GDM1 (cell line): Measurements from ENCODE around the gene COL25A1.
"Not testable (repeated sequence)": the region's sequence is repeated elsewhere in the genome, so short reads cannot be mapped to it uniquely, and the experiment has no call there.

Experiments
- DNase-seq: peaks from one replicate; lab custom pipeline; 2025; lab: John Stamatoyannopoulos, UW

COL25A1 gene

DNA sequence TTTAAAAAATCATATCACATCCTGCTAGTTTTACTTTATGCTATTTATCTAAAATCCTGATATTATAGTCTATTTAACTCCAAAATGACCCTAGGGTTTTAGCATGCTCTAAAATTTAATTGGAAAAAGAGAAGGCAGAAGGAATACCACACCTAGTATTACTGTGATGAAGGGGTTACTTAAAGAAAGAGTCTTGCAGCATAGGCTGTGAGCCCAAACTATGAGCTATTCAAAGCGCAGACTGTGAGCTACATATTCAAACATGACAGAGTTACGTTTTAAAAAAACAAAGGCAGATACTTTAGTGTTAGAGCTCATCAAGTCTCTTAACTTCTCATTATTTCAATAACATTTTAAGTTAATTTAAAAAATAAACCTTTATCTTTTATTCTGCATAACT lies 291.9 kb downstream of the COL25A1 start:
- no peak for DNase-seq

- no peak for DNase-seq
Measured at GRCh38 chr4:109009909-109010308, 292.5 kb downstream of the COL25A1 start.

DNA sequence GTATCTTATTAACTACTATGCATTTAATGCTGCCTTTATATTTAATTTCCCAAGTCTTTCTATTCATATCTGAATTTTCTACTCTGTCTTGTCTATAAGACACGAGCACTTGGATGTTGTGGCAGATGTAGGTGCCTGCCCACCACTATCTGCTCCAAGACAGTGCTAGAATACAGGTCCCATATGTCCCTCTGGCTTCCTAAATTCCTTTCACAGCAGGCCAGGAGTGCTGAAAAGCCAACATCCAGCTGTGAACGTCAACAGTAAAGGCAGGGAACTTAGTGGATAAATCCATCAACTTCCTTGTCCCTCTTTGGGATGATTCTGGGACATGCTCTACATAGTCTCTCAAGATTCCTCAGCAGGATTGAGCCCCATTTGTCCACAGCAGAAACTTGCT lies 294.5 kb downstream of the COL25A1 start:
- no peak for DNase-seq

DNA sequence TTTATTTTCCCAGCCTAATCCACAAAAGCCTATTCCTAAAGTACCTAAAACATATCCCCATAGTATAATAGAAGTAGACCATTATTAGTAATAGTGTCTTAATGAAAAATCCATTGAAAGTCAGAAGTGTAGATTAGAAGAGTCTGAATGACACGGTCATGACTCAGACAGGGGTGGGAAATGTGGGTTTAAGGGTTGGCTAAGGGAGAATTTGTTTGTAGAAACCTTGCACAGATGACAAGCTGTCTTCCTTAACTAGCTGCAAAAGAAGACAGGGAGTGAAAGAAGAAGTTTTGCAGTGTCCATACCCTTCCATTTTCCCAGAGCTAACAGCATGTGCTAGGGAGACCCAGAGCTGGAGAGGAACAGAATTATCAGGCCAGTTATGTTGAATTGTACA lies 296.9 kb downstream of the COL25A1 start:
- no peak for DNase-seq

DNA sequence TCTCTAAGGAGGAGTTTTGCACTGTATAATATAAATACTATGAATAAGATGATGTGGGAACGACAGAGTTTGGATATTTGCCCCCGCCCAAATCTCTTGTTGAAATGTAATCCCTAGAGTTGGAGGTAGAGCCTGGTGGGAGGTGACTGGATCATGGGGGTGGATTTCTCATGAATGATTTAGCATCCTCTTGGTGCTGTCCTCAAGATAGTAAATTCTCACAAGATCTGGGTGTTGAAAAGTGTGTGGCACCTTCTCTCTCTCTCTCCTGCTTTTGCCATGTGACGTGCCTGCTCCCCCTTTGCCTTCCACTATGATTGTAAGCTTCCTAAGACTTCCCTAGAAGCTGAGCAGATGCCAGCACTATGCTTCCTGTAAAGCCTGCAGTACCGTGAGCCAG lies 298.0 kb downstream of the COL25A1 start:
- DNase-seq = no peak

DNA sequence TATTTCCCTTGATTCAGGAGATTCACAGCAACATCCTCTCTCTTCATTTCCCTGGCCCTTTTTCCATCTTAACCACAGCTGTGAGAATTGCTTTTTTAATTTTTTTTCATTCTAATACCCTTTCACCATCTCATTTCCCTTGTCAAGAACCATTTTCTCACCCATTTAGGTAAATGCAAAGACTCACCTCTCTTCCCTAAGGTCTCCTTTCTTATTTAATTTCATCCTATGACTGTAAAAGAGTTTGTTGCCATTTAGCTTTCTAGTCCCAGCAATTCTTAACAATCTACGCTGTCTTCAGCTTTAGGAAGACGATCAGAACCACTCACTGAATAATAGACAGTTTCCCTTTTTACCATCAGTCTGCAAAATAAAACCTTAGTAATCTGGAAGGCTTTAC lies 298.5 kb downstream of the COL25A1 start:
- DNase-seq = no peak

DNA sequence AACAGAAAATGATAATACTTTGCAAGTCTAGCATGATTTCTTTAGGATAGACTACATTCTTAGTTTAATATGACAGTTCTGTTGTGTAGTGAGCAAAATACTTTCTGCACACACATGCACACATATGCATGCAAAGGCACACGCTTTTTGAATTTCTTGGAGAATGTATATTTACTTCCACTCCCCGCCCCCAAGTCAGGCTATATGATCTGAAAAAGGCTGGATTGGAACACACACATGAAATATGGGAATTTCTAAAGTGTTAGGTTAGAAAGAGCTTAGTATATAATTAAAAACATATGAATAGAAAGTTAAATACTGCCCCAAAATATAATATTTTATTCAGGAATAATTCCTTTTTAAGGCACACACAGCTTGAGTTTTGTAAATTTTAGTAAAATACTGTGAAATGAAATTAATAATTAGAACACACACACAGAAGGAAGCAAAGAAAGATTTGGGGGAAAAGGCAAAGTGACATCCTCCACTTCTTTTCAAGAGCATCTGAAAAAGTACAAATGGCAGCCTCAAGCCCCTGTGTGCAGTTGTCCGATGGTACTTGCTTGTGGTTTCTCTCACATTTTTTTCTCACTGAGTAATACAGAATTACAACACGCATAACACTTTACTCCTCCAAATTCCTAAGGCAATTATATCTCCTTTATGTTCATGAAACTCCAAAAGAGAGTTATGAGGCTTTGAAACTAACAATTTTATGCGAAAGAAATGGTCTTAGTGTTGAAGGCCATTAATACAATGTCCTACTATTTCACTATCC lies 310.7 kb downstream of the COL25A1 start:
- DNase-seq = no peak

GRCh38 chr4:108988464-108989195 lies 313.8 kb downstream of the COL25A1 start:
- no peak for DNase-seq

- not testable (repeated sequence) for DNase-seq
Measured at GRCh38 chr4:108984495-108984894, 318.0 kb downstream of the COL25A1 start.

GRCh38 chr4:108982402-108983185 lies 319.9 kb downstream of the COL25A1 start:
- DNase-seq = no peak

DNA sequence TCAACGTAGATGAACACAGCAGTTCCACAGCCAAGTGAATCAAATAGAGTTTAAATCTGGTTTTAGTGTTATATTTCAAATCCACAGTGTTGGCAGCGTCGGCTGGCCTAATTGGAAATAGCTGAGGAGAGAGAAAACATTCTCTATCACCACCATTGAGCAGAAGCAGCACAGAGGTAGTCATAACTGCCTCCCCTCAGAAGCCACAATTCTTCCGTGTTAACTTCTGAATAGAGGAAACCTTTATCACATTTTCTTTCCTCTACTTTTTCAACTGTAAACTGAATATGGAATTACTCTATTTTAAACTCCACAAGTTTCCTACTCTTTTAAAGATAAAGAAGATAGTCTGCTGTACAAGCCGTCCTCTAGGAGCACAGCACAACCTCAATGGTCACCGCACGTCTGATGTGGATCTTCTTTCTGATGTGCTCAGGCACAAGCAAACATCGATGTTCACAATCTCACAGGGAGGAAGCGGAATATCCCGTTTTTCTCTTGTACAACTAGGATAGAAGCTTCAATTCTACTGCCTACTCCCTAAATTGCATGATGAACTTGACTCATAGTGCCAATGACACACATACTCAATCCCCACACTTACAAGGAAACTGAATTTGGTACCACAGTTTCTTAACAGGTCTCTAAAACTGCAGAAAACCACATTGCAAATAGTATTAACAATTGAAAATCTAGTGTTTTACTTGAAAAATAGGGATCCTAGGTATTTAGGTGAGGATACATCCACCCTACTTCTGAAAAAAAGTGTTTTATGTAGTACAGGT lies 321.8 kb downstream of the COL25A1 start:
- DNase-seq = no peak

GRCh38 chr4:108979759-108980158 lies 322.7 kb downstream of the COL25A1 start:
- no peak for DNase-seq

DNA sequence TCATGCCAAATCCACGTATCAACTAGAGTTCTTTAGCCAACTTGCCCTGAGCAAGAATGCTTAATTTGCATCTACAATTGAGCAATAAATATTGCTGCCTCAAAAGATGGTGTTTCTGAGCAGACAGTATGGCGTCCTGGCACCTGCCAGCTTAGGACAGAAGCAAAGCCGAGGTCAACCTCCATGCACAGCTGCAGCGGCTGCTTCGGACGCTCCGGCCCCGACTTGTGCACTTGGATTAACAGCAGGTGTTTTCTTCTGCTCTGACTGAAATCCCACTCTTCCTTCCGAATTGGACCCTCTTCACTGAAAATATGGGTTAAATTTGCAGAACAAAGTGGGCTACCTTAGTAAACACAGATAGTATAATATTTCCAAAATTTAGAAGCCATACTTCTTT lies 324.4 kb downstream of the COL25A1 start:
- DNase-seq = no peak

GRCh38 chr4:108972613-108973283 lies 329.7 kb downstream of the COL25A1 start:
- DNase-seq = no peak

DNA sequence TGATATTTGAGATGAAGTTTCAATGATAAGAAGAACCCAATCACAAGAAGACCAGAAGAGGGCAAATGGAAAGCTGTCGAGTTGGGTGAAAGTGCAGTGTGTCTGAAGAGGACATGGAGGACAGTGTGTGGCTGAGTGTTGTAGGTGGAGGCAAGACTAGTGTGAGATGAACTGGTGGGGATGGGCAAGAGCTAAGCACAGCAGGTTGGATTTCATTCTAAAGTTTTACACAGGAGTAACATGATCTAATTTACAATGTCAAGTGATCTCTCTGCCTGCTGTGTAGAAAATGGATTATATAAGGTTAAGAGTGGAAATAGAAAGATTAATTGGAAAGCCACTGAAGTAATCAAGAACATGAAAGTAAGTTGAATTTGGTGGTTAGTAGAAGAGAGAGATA lies 331.0 kb downstream of the COL25A1 start:
- DNase-seq = no peak

DNA sequence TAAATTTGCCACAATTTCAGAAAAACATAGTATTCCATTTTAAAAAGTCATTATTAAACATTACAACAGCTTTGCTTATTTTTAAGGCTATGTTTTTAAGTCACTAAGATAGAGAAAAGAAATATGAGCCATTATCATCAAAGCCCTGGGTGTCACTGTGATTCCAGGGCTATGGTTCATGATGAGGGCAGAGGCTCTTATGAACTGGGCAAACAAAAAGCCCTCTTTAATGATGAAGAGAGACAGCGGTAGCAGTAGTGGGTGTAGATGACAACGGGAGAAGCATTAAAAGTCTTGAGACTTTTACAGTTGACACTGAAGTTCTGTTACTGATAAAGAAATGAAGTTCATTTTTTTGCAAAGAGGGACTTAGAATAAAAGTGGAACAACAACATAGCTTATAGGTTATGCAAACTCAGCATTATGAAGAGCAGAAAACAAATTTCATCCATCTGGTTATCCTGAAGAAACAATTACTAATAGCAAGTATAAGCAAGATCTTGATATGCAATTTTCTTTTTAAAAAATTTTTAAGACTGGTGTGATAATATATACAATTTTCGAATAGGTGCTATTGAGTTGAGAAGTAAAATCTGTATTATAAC lies 336.9 kb downstream of the COL25A1 start:
- no peak for DNase-seq

- no peak for DNase-seq
Measured at GRCh38 chr4:108965016-108965415, 337.4 kb downstream of the COL25A1 start.

DNA sequence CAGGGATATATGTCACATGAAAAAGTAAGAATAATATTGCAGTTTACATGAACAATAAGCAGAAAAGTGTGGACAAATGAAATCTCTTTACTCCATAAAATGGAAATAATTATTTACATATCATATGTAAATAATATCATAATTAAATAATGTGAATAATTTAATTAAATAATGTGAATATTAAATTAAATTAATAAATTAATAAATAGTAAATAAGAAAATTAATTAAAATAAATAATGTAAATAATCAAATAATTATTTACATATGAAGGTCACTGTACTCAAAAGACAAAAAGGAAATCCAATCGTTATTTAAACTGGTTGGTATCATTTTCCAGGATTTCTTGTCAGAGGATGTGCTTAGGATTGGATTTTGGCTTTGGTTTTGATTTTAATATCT lies 338.5 kb downstream of the COL25A1 start:
- DNase-seq = no peak

DNA sequence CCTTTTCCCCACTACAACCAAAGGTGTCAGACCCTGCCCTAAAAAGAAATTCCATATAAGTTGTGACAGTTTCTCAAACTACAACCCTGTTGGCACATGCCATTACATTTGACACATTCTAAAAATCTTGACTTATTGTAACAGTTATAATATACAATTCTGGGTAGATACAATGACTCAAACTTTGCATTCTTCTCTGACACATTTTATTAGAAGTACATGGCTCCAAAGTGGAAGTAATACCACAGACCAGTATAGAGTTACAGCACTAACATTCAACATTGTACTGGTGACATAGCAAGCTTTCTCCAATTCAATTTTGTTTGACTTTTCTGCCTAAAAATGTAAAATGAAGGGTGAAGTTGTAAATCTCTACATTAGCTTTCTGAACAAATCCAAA lies 343.0 kb downstream of the COL25A1 start:
- DNase-seq = no peak

- no peak for DNase-seq
Measured at GRCh38 chr4:108954880-108955279, 347.6 kb downstream of the COL25A1 start.

- DNase-seq = no peak
Measured at GRCh38 chr4:108953941-108954340, 348.5 kb downstream of the COL25A1 start.
